IPS-20b (cell line): Measurements from ENCODE around the gene CSNK1E.

Experiments used
- H3K27ac ChIP-seq: one replicate; pipeline ENCODE4 v1.5.1; 2013; ENCODE audit warnings: low read length
- H3K27me3 ChIP-seq: 2 replicates; pipeline ENCODE4 v1.6.1; 2013; ENCODE audit warnings: mild to moderate bottlenecking, low read length, inconsistent platforms; ENCODE audit not compliant: insufficient read depth
- H3K36me3 ChIP-seq: 2 replicates; pipeline ENCODE4 v1.6.1; 2013; ENCODE audit warnings: low read depth, mild to moderate bottlenecking, inconsistent platforms, low read length, moderate library complexity; ENCODE audit not compliant: insufficient read depth
- H3K4me1 ChIP-seq: 2 replicates; pipeline ENCODE4 v1.6.1; 2013; ENCODE audit warnings: mild to moderate bottlenecking, control low read depth, inconsistent platforms, low read length, moderate library complexity; ENCODE audit not compliant: insufficient read depth
- H3K4me3 ChIP-seq: 2 replicates; pipeline ENCODE4 v1.5.1; 2013; ENCODE audit warnings: mild to moderate bottlenecking, low read length, inconsistent platforms
- H3K9ac ChIP-seq: 2 replicates; pipeline ENCODE4 v1.6.1; 2013; ENCODE audit warnings: low read depth, mild to moderate bottlenecking, inconsistent platforms, low read length, moderate library complexity
- H3K9me3 ChIP-seq: 2 replicates; pipeline ENCODE4 v1.6.1; 2013; ENCODE audit warnings: mild to moderate bottlenecking, low read depth, low read length, inconsistent platforms; ENCODE audit not compliant: insufficient read depth

Gene CSNK1E

GRCh38 chr22:38269466-38269865 lies 47.8 kb downstream of the CSNK1E start:
- H3K4me1 ChIP-seq: peaks cover 13% of the 10 kb centered on the region; the same call in 1 of the 2 replicates
- H3K4me3 ChIP-seq: no peak overlapping the region
- H3K36me3 ChIP-seq: peaks cover 4% of the 10 kb centered on the region
- no peaks in the 10 kb centered on the region for H3K9me3 ChIP-seq
- H3K27ac ChIP-seq: no peak overlapping the region
- H3K27me3 ChIP-seq: peaks cover 5% of the 10 kb centered on the region; the same call in 1 of the 2 replicates
- H3K9ac ChIP-seq: no peak overlapping the region

GRCh38 chr22:38267086-38267485 lies 50.1 kb downstream of the CSNK1E start:
- no peaks in the 10 kb centered on the region for H3K27me3 ChIP-seq
- H3K9ac ChIP-seq: no peak overlapping the region
- H3K9me3 ChIP-seq: no peaks in the 10 kb centered on the region
- H3K4me3 ChIP-seq: no peak overlapping the region
- H3K36me3 ChIP-seq: peaks cover 16% of the 10 kb centered on the region
- peaks cover 9% of the 10 kb centered on the region; the same call in 1 of the 2 replicates for H3K4me1 ChIP-seq
- no peak overlapping the region for H3K27ac ChIP-seq

- Histone ChIP-seq H3K27ac (no peak overlapping the region), H3K4me1 (peaks cover 8% of the 10 kb centered on the region), H3K27me3 (no peaks in the 10 kb centered on the region), H3K9ac (no peak overlapping the region), H3K9me3 (no peaks in the 10 kb centered on the region), H3K4me3 (no peak overlapping the region), H3K36me3 (peaks cover 16% of the 10 kb centered on the region)
Measured at GRCh38 chr22:38266120-38266519, 51.1 kb downstream of the CSNK1E start.

GRCh38 chr22:38264322-38264843 lies 52.9 kb downstream of the CSNK1E start:
- Histone ChIP-seq H3K4me1 (peaks cover 11% of the 10 kb centered on the region), H3K27ac (no peak overlapping the region), H3K9me3 (no peaks in the 10 kb centered on the region), H3K27me3 (no peaks in the 10 kb centered on the region), H3K9ac (no peak overlapping the region), H3K36me3 (peaks cover 16% of the 10 kb centered on the region), H3K4me3 (no peak overlapping the region)

GRCh38 chr22:38262051-38262795 lies 55.0 kb downstream of the CSNK1E start:
- H3K27ac ChIP-seq: no peak overlapping the region
- no peaks in the 10 kb centered on the region for H3K9me3 ChIP-seq
- H3K4me3 ChIP-seq: no peak overlapping the region
- H3K27me3 ChIP-seq: no peaks in the 10 kb centered on the region
- H3K36me3 ChIP-seq: peaks cover 16% of the 10 kb centered on the region
- H3K4me1 ChIP-seq: peaks cover 15% of the 10 kb centered on the region
- 0 out of 2 replicates have a peak overlapping the region, but pooled peaks have one; percentile 11 for H3K9ac ChIP-seq

- H3K9ac ChIP-seq: no peak overlapping the region
- no peak overlapping the region for H3K4me3 ChIP-seq
- no peaks in the 10 kb centered on the region for H3K27me3 ChIP-seq
- H3K36me3 ChIP-seq: peaks cover 15% of the 10 kb centered on the region
- no peak overlapping the region for H3K27ac ChIP-seq
- H3K9me3 ChIP-seq: no peaks in the 10 kb centered on the region
- peaks cover 15% of the 10 kb centered on the region for H3K4me1 ChIP-seq
Measured at GRCh38 chr22:38260761-38261681, 56.2 kb downstream of the CSNK1E start.

GRCh38 chr22:38259370-38259769 lies 57.9 kb downstream of the CSNK1E start:
- Histone ChIP-seq H3K9ac (no peak overlapping the region), H3K4me1 (peaks cover 12% of the 10 kb centered on the region), H3K36me3 (peaks cover 12% of the 10 kb centered on the region; the same call in 1 of the 2 replicates), H3K4me3 (no peak overlapping the region), H3K9me3 (no peaks in the 10 kb centered on the region), H3K27me3 (no peaks in the 10 kb centered on the region), H3K27ac (no peak overlapping the region)

GRCh38 chr22:38258895-38259294 lies 58.3 kb downstream of the CSNK1E start:
- no peak overlapping the region for H3K9ac ChIP-seq
- H3K36me3 ChIP-seq: peaks cover 10% of the 10 kb centered on the region; the same call in 1 of the 2 replicates
- no peaks in the 10 kb centered on the region for H3K9me3 ChIP-seq
- no peak overlapping the region for H3K27ac ChIP-seq
- H3K27me3 ChIP-seq: no peaks in the 10 kb centered on the region
- H3K4me1 ChIP-seq: peaks cover 12% of the 10 kb centered on the region
- no peak overlapping the region for H3K4me3 ChIP-seq

GRCh38 chr22:38257650-38258250 lies 59.5 kb downstream of the CSNK1E start:
- no peaks in the 10 kb centered on the region for H3K27me3 ChIP-seq
- no peak overlapping the region for H3K4me3 ChIP-seq
- no peaks in the 10 kb centered on the region for H3K9me3 ChIP-seq
- H3K27ac ChIP-seq: no peak overlapping the region
- H3K36me3 ChIP-seq: no peaks in the 10 kb centered on the region; the same call in 1 of the 2 replicates
- H3K4me1 ChIP-seq: peaks cover 12% of the 10 kb centered on the region
- peak overlapping the region; percentile 16; the same call in 1 of the 2 replicates for H3K9ac ChIP-seq

- no peaks in the 10 kb centered on the region; the same call in 1 of the 2 replicates for H3K36me3 ChIP-seq
- H3K27me3 ChIP-seq: no peaks in the 10 kb centered on the region
- H3K4me3 ChIP-seq: no peak overlapping the region
- H3K9me3 ChIP-seq: no peaks in the 10 kb centered on the region
- H3K9ac ChIP-seq: no peak overlapping the region
- H3K4me1 ChIP-seq: peaks cover 12% of the 10 kb centered on the region
- no peak overlapping the region for H3K27ac ChIP-seq
Measured at GRCh38 chr22:38257181-38257580, 60.1 kb downstream of the CSNK1E start.

GRCh38 chr22:38255697-38256096 lies 61.5 kb downstream of the CSNK1E start:
- no peaks in the 10 kb centered on the region for H3K27me3 ChIP-seq
- H3K4me3 ChIP-seq: no peak overlapping the region
- peaks cover 4% of the 10 kb centered on the region; the same call in 1 of the 2 replicates for H3K4me1 ChIP-seq
- H3K27ac ChIP-seq: no peak overlapping the region
- no peaks in the 10 kb centered on the region; the same call in 1 of the 2 replicates for H3K36me3 ChIP-seq
- H3K9ac ChIP-seq: no peak overlapping the region
- H3K9me3 ChIP-seq: no peaks in the 10 kb centered on the region
